HG03469 (cell line): ENCODE results near the gene C3AR1.

ENCODE experiments used
- ATAC-seq: cut with Tn5 transposase; IDR thresholded peaks from one replicate; pipeline ENCODE4 v1.9.1; 2021; ENCODE audit warnings: mild to moderate bottlenecking, moderate library complexity, moderate number of reproducible peaks; ENCODE audit not compliant: unreplicated experiment

Gene C3AR1

GRCh38 chr12:8058506-8058905 lies 7.7 kb downstream of the C3AR1 start:
- ATAC-seq, result no peak

- ATAC-seq, result no peak
Observed at GRCh38 chr12:8057839-8058238, 8.3 kb downstream of the C3AR1 start.

GRCh38 chr12:8057306-8057705 lies 8.9 kb downstream of the C3AR1 start:
- ATAC-seq, result no peak

GRCh38 chr12:8054816-8055215 lies 11.3 kb downstream of the C3AR1 start:
- no peak for ATAC-seq

GRCh38 chr12:8052679-8053078 lies 13.5 kb downstream of the C3AR1 start:
- no peak for ATAC-seq

GRCh38 chr12:8050600-8051250 lies 15.4 kb downstream of the C3AR1 start:
- no peak for ATAC-seq

GRCh38 chr12:8048906-8049305 lies 17.3 kb downstream of the C3AR1 start:
- no peak for ATAC-seq

- ATAC-seq, result no peak
Observed at GRCh38 chr12:8047842-8048241, 18.3 kb downstream of the C3AR1 start.

GRCh38 chr12:8045952-8046944 lies 19.9 kb downstream of the C3AR1 start:
- no peak for ATAC-seq

GRCh38 chr12:8040791-8041190 lies 25.4 kb downstream of the C3AR1 start:
- no peak for ATAC-seq

- ATAC-seq, result no peak
Observed at GRCh38 chr12:8038659-8039114, 27.5 kb downstream of the C3AR1 start.

- no peak for ATAC-seq
Observed at GRCh38 chr12:8037947-8038346, 28.2 kb downstream of the C3AR1 start.

GRCh38 chr12:8037046-8037663 lies 29.0 kb downstream of the C3AR1 start:
- no peak for ATAC-seq

GRCh38 chr12:8036346-8036745 lies 29.8 kb downstream of the C3AR1 start:
- no peak for ATAC-seq

GRCh38 chr12:8035440-8036010 lies 30.6 kb downstream of the C3AR1 start:
- no peak for ATAC-seq

- no peak for ATAC-seq
Observed at GRCh38 chr12:8034802-8035201, 31.4 kb downstream of the C3AR1 start.

GRCh38 chr12:8033153-8034044 lies 32.8 kb downstream of the C3AR1 start:
- no peak for ATAC-seq

- ATAC-seq, result no peak
Observed at GRCh38 chr12:8032242-8033152, 33.7 kb downstream of the C3AR1 start, which contains the start of gene FOXJ2. Gene FOXJ2 (plus strand): TSS chr12:8032716. CDS start chr12:8039833, 7,117 bp downstream.

- no peak for ATAC-seq
Observed at GRCh38 chr12:8031872-8032241, 34.3 kb downstream of the C3AR1 start.
